Renal pelvis (tissue), 4 donors: ENCODE measurements around the gene IQSEC1. TPM values are rescaled to one million over a fixed set of nuclear protein-coding genes. Genes with fewer than 3 reads are reported as not detected.
"Not testable (repeated sequence)": the region's sequence is repeated elsewhere in the genome, so short reads cannot be mapped to it uniquely, and the experiment has no call there.

Experiments
- DNase-seq: peaks from one replicate; pipeline ENCODE4 v3.0.0-alpha.2; 2013
- polyA plus RNA-seq, 3 donors: library from polyadenylated mRNA; unstranded; fragments of 120-200 nt; gene quantifications; one replicate each; pipeline ENCODE4 v1.2.1, GENCODE V29; 2013; ENCODE audit not compliant: insufficient read length in 3 of 3

The IQSEC1 gene
- polyA plus RNA-seq, 3 donors: 33.0 to 40.4 (median 35.6) TPM

- DNase-seq: no peak
Observed at GRCh38 chr3:12896063-12896985, 176.9 kb downstream of the IQSEC1 start.

- no peak for DNase-seq
Observed at GRCh38 chr3:12895391-12896062, 177.7 kb downstream of the IQSEC1 start.

- peak; percentile 65 for DNase-seq
Observed at GRCh38 chr3:12894629-12895028, 178.6 kb downstream of the IQSEC1 start.

- DNase-seq: no peak
Observed at GRCh38 chr3:12893852-12894251, 179.4 kb downstream of the IQSEC1 start.

- no peak for DNase-seq
Observed at GRCh38 chr3:12893247-12893646, 180.0 kb downstream of the IQSEC1 start.

- DNase-seq: no peak
Observed at GRCh38 chr3:12892840-12893189, 180.4 kb downstream of the IQSEC1 start.

GRCh38 chr3:12891985-12892839, 181.0 kb downstream of the IQSEC1 start:
- DNase-seq: peak; percentile 65

GRCh38 chr3:12891391-12891984, 181.7 kb downstream of the IQSEC1 start:
- no peak for DNase-seq

- DNase-seq: no peak
Observed at GRCh38 chr3:12890610-12891390, 182.4 kb downstream of the IQSEC1 start.

GRCh38 chr3:12886736-12887135, 186.5 kb downstream of the IQSEC1 start:
- no peak for DNase-seq

GRCh38 chr3:12886106-12886679, 187.0 kb downstream of the IQSEC1 start:
- DNase-seq: no peak

GRCh38 chr3:12885583-12885930, 187.7 kb downstream of the IQSEC1 start:
- DNase-seq: no peak

- no peak for DNase-seq
Observed at GRCh38 chr3:12884790-12885582, 188.2 kb downstream of the IQSEC1 start.

- DNase-seq: no peak
Observed at GRCh38 chr3:12884186-12884680, 189.0 kb downstream of the IQSEC1 start.

GRCh38 chr3:12882336-12883310, 190.6 kb downstream of the IQSEC1 start:
- no peak for DNase-seq

- not testable (repeated sequence) for DNase-seq
Observed at GRCh38 chr3:12881858-12882257, 191.4 kb downstream of the IQSEC1 start.

- DNase-seq: no peak
Observed at GRCh38 chr3:12879191-12879815, 193.9 kb downstream of the IQSEC1 start.

- DNase-seq: not testable (repeated sequence)
Observed at GRCh38 chr3:12878758-12879157, 194.5 kb downstream of the IQSEC1 start.
